Choroid plexus epithelial cell (primary cell): ENCODE measurements around the gene DHRS4.
A peak's percentile ranks its signal among the peaks of the same experiment; 100 is the strongest.
"Not testable (repeated sequence)": the region's sequence is repeated elsewhere in the genome, so short reads cannot be mapped to it uniquely, and the experiment has no call there.

ENCODE experiments used
- DNase-seq: peaks from one replicate; pipeline ENCODE4 v3.0.0-alpha.2; 2010; ENCODE audit warnings: low read depth
- H3K4me3 ChIP-seq: 2 replicates; pipeline ENCODE4 v1.5.1; 2011; ENCODE audit warnings: low read depth, mild to moderate bottlenecking, control low read depth, low read length, moderate library complexity
- TF ChIP-seq, protein P1 (sequence below): conservative IDR thresholded peaks from 2 replicates; pipeline ENCODE4 v1.5.1; 2011; ENCODE audit warnings: low read depth, mild to moderate bottlenecking, control low read depth, inconsistent platforms, low read length, moderate library complexity

The DHRS4 gene

GRCh38 chr14:23939607-23940326 lies 13.8 kb upstream of the DHRS4 start:
- TF ChIP-seq, protein P1, sequence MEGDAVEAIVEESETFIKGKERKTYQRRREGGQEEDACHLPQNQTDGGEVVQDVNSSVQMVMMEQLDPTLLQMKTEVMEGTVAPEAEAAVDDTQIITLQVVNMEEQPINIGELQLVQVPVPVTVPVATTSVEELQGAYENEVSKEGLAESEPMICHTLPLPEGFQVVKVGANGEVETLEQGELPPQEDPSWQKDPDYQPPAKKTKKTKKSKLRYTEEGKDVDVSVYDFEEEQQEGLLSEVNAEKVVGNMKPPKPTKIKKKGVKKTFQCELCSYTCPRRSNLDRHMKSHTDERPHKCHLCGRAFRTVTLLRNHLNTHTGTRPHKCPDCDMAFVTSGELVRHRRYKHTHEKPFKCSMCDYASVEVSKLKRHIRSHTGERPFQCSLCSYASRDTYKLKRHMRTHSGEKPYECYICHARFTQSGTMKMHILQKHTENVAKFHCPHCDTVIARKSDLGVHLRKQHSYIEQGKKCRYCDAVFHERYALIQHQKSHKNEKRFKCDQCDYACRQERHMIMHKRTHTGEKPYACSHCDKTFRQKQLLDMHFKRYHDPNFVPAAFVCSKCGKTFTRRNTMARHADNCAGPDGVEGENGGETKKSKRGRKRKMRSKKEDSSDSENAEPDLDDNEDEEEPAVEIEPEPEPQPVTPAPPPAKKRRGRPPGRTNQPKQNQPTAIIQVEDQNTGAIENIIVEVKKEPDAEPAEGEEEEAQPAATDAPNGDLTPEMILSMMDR = no peak
- H3K4me3 ChIP-seq = no peak overlapping the region
- no peak for DNase-seq

GRCh38 chr14:23941230-23941629 lies 12.3 kb upstream of the DHRS4 start:
- no peak overlapping the region for H3K4me3 ChIP-seq
- TF ChIP-seq, protein P1 = no peak
- no peak for DNase-seq

- H3K4me3 ChIP-seq = no peak overlapping the region
- TF ChIP-seq, protein P1 = no peak
These were observed 11.9 kb upstream of the DHRS4 start for GRCh38 chr14:23941669-23942068.

GRCh38 chr14:23942587-23942986 lies 11.0 kb upstream of the DHRS4 start:
- no peak for DNase-seq
- TF ChIP-seq, protein P1 = no peak
- H3K4me3 ChIP-seq = no peak overlapping the region

More at GRCh38 chr14:23941669-23942068, 11.9 kb upstream of the DHRS4 start:
- DNase-seq = no peak

DNA sequence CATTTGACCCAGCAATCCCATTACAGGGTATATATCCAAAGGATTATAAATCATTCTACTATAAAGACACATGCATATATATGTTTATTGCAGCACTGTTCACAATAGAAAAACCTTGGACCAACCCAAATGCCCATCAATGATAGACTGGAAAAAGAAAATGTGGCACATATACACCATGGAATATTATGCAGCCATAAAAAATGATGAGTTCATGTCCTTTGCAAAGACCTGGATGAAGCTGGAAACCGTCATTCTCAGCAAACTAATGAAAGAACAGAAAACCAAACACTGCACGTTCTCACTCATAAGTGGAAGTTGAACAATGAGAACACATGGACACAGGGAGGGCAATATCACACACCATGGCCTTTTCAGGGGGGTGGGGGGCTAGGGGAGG lies 4.5 kb upstream of the DHRS4 start:
- not testable (repeated sequence) for DNase-seq, H3K4me3 ChIP-seq

- no peak overlapping the region for H3K4me3 ChIP-seq
- DNase-seq = peak; percentile 10
- TF ChIP-seq, protein P1 = no peak
These were observed 3.0 kb upstream of the DHRS4 start for GRCh38 chr14:23950411-23951135.

DNA sequence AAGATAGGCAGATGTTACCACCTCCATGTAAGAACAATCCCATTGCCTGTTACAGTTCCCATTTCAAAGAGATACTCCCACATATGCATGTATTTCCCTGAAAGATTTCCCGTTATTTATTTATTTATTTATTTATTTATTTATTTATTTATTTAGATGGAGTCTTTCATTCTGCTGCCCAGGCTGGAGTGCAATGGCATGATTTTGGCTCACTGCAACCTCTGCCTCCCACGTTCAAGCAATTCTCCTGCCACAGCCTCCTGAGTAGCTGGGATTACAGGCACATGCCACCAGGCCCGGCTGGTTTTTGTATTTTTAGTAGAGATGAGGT lies 2.5 kb upstream of the DHRS4 start:
- not testable (repeated sequence) for H3K4me3 ChIP-seq, DNase-seq

DNA sequence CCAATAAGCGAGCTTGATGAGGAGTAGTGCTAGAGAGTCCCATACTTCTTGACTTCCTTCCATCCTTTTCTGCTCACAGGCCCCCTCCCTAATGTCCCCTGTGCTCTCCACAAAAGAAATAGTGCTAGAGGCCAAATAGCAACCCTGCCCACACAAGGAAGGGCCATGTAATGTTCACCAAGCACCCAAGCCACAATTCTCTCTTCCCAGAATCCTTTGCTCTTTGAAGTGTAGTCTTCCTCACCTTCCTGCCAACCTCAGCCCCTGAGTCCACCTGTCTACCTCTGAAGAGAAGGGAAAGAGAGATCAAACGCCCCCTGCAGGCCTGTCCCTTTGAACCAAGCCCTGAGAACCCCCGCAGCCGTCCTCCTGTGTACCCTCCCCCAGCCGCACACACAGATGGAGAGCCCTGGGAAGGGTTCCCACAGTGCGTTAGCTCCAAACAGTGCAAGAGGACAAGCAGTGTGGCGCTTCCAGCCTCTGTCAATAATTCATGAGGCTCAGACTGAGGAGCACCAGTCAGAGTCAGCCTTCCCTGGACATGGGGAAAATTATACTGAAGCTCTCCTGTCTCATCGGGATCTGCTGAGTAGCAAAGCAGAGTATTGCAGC lies 1.9 kb upstream of the DHRS4 start:
- no peak for DNase-seq
- TF ChIP-seq, protein P1 = peak; percentile 17
- H3K4me3 ChIP-seq = no peak overlapping the region

DNA sequence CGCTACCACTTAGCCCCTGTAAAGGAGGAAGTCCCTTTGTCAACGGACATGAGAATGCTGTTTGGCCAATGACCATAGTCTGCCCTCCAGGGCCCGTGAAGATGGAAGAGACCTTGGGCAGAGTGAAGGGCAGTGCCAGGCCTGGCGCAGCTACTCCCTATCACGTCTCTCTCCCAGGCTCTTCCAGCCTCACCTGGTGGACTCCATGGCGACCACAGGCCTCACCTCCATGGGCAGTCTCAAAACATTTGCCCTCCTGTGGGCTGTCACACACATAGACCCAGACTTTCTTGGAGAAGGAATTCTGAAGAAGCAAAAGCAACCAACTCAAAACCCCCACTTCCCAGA lies 480 bp upstream of the DHRS4 start:
- H3K4me3 ChIP-seq = peak overlapping the region; percentile 93
- not testable (repeated sequence) for DNase-seq

GRCh38 chr14:23954279-23954614 lies 677 bp downstream of the DHRS4 start:
- peak overlapping the region; percentile 93 for H3K4me3 ChIP-seq

DNA sequence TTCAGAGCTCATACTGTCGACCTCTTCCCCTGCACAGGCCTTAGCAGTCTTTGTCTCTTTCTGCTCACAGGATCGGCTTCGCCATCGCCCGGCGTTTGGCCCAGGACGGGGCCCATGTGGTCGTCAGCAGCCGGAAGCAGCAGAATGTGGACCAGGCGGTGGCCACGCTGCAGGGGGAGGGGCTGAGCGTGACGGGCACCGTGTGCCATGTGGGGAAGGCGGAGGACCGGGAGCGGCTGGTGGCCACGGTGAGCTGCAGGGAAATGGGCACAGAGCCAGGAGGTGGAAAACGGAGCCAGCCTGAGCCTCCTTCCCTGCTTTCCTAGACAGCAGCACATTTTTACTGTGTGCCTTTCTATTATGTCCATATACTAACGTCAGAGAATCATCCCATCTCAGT lies 1.4 kb downstream of the DHRS4 start:
- not testable (repeated sequence) for DNase-seq, H3K4me3 ChIP-seq

More at GRCh38 chr14:23954279-23954614, 677 bp downstream of the DHRS4 start:
- DNase-seq = not testable (repeated sequence)
